ENCODE results near the gene ENTR1.

- TF ChIP-seq CTCF (IDR thresholded peaks at IDR 0.05) (no peak), EZH2 (IDR thresholded peaks at IDR 0.05) (no peak), EZH2phosphoT487 (IDR thresholded peaks at IDR 0.05) (no peak)
Observed at GRCh38 chr9:136399176-136400037, 11.0 kb downstream of the ENTR1 start.
